SK-N-SH treated with all-trans-retinoic acid at 6 μM for 48 hours (cell line): ENCODE measurements around the gene DCDC2C.
"Not testable (repeated sequence)": the region's sequence is repeated elsewhere in the genome, so short reads cannot be mapped to it uniquely, and the experiment has no call there.

Experiments used
- ARNTL ChIP-seq: fragments of 450-650 bp; formaldehyde crosslinking; IDR thresholded peaks from 2 replicates; pipeline ENCODE4 v1.5.0; 2020; ENCODE audit warnings: low read depth, mild to moderate bottlenecking, moderate library complexity, borderline replicate concordance
- CSDC2 ChIP-seq: fragments of 250-450 bp; sonication (Bioruptor Pico); IDR thresholded peaks from 2 replicates; pipeline ENCODE4 v1.5.0; 2020; ENCODE audit warnings: mild to moderate bottlenecking, moderate library complexity
- GLIS3 ChIP-seq: fragments of 250-450 bp; sonication (Bioruptor Pico); IDR thresholded peaks from 2 replicates; pipeline ENCODE4 v1.5.0; 2020; ENCODE audit warnings: mild to moderate bottlenecking, moderate library complexity
- ISL1 ChIP-seq: fragments of 250-450 bp; sonication (Bioruptor Pico); IDR thresholded peaks from 2 replicates; pipeline ENCODE4 v2.1.2; 2022; ENCODE audit warnings: mild to moderate bottlenecking, moderate library complexity
- RARB ChIP-seq: fragments of 250-450 bp; sonication (Bioruptor Pico); IDR thresholded peaks from 2 replicates; pipeline ENCODE4 v1.8.0; 2021; ENCODE audit warnings: mild to moderate bottlenecking, moderate library complexity
- ZC3H10 ChIP-seq: fragments of 250-450 bp; sonication (Bioruptor Pico); IDR thresholded peaks from 2 replicates; pipeline ENCODE4 v1.5.1; 2021; ENCODE audit warnings: mild to moderate bottlenecking, moderate library complexity
- ZNF8 ChIP-seq: fragments of 450-650 bp; formaldehyde crosslinking; IDR thresholded peaks from 2 replicates; pipeline ENCODE4 v1.5.0; 2020; ENCODE audit warnings: mild to moderate bottlenecking, moderate library complexity
- TF ChIP-seq, protein P1 (sequence below): fragments of 250-450 bp; sonication (Bioruptor Pico); IDR thresholded peaks from 2 replicates; pipeline ENCODE4 v1.5.1; 2021; ENCODE audit warnings: mild to moderate bottlenecking, moderate library complexity

DNA sequence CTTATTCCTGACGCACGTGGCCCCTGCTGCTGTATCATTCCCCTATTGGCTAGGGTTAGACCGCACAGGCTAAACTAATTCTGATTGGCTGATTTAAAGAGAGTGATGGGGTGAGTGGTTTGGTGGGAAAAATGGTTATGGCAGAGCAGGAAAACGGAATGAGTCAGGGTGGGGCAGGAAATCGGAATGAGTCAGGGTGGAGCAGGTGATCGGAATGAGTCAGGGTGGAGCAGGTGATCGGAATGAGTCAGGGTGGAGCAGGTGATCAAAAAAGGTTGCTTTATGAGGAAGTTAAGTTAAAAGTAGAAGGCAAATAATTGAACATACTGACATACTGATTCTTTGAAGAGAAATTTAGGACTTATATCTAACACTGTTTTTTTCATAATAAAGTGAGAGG, 42.7 kb upstream of the DCDC2C start:
- TF ChIP-seq RARB (CRISPR knock-in tag); GLIS3; ISL1; ZNF8 (CRISPR knock-in tag); ARNTL; CSDC2 (CRISPR knock-in tag); ZC3H10: not testable (repeated sequence)
- TF ChIP-seq, protein P1, sequence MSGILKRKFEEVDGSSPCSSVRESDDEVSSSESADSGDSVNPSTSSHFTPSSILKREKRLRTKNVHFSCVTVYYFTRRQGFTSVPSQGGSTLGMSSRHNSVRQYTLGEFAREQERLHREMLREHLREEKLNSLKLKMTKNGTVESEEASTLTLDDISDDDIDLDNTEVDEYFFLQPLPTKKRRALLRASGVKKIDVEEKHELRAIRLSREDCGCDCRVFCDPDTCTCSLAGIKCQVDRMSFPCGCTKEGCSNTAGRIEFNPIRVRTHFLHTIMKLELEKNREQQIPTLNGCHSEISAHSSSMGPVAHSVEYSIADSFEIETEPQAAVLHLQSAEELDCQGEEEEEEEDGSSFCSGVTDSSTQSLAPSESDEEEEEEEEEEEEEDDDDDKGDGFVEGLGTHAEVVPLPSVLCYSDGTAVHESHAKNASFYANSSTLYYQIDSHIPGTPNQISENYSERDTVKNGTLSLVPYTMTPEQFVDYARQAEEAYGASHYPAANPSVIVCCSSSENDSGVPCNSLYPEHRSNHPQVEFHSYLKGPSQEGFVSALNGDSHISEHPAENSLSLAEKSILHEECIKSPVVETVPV (CRISPR knock-in tag) = not testable (repeated sequence)
